Stimulated activated CD8-positive, alpha-beta memory T cell treated with anti-CD3 and anti-CD28 coated beads, Interleukin-12 subunit alpha, Interleukin-12 subunit beta, amount 100 ng/mL, for 24 hours (primary cell): ENCODE measurements around the gene FOXN3.

Experiments used
- DNase-seq: peaks from one replicate; pipeline ENCODE4 v3.0.0-alpha.2; 2020; ENCODE audit errors: extremely low read depth

The FOXN3 gene

GRCh38 chr14:89359477-89360222 lies 57.4 kb downstream of the FOXN3 start:
- no peak for DNase-seq

GRCh38 chr14:89357655-89358297 lies 59.3 kb downstream of the FOXN3 start:
- DNase-seq, result no peak

GRCh38 chr14:89356927-89357326 lies 60.1 kb downstream of the FOXN3 start:
- DNase-seq, result no peak

- no peak for DNase-seq
Observed at GRCh38 chr14:89356496-89356895, 60.5 kb downstream of the FOXN3 start.

- DNase-seq, result no peak
Observed at GRCh38 chr14:89353766-89354113, 63.3 kb downstream of the FOXN3 start.

GRCh38 chr14:89352976-89353765 lies 63.9 kb downstream of the FOXN3 start:
- no peak for DNase-seq

GRCh38 chr14:89351516-89352404 lies 65.3 kb downstream of the FOXN3 start:
- DNase-seq, result no peak

- no peak for DNase-seq
Observed at GRCh38 chr14:89351221-89351515, 65.9 kb downstream of the FOXN3 start.

GRCh38 chr14:89350152-89350551 lies 66.9 kb downstream of the FOXN3 start:
- DNase-seq, result no peak

- DNase-seq, result no peak
Observed at GRCh38 chr14:89349171-89350008, 67.6 kb downstream of the FOXN3 start.

GRCh38 chr14:89348722-89349121 lies 68.3 kb downstream of the FOXN3 start:
- no peak for DNase-seq

- DNase-seq, result no peak
Observed at GRCh38 chr14:89347885-89348284, 69.1 kb downstream of the FOXN3 start.

- no peak for DNase-seq
Observed at GRCh38 chr14:89344920-89345254, 72.1 kb downstream of the FOXN3 start.

GRCh38 chr14:89343356-89343755 lies 73.7 kb downstream of the FOXN3 start:
- no peak for DNase-seq

- DNase-seq, result no peak
Observed at GRCh38 chr14:89342049-89342448, 75.0 kb downstream of the FOXN3 start.

GRCh38 chr14:89340200-89341181 lies 76.5 kb downstream of the FOXN3 start:
- no peak for DNase-seq

- no peak for DNase-seq
Observed at GRCh38 chr14:89339579-89339978, 77.5 kb downstream of the FOXN3 start.

GRCh38 chr14:89339158-89339557 lies 77.9 kb downstream of the FOXN3 start:
- no peak for DNase-seq

GRCh38 chr14:89336338-89336737 lies 80.7 kb downstream of the FOXN3 start:
- no peak for DNase-seq

- no peak for DNase-seq
Observed at GRCh38 chr14:89332031-89332430, 85.0 kb downstream of the FOXN3 start.
